ENCODE data around the gene GINS3. TPM values are rescaled to one million over a fixed set of nuclear protein-coding genes. Genes with fewer than 3 reads are reported as not detected.

Gene GINS3
- total and polyA plus RNA-seq, 2 experiments from 2014 or later = 2.1 to 3.0 TPM

- Histone ChIP-seq H2AFZ (no peak overlapping the region), H3K9me2 (replicated peaks; ENCODE audit: insufficient read depth) (no peaks in the 10 kb centered on the region), H3K27ac (no peak overlapping the region), H3K27me3 (peaks cover 9% of the 10 kb centered on the region), H3K36me3 (replicated peaks; ENCODE audit: insufficient read depth, low read depth) (no peaks in the 10 kb centered on the region), H3K9me3 (ENCODE audit: low read depth) (no peaks in the 10 kb centered on the region), H4K20me1 (ENCODE audit: insufficient read depth, poor library complexity, severe bottlenecking) (no peaks in the 10 kb centered on the region), H3K4me2 (no peak overlapping the region), H3K79me2 (no peaks in the 10 kb centered on the region), H3K4me3 (no peak overlapping the region), H3K4me1 (ENCODE audit: insufficient read depth) (no peaks in the 10 kb centered on the region)
- no peak for TF ChIP-seq CTCF (IDR thresholded peaks at IDR 0.05; ENCODE audit: poor library complexity)
- TF ChIP-seq EZH2 (IDR thresholded peaks at IDR 0.05; ENCODE audit: borderline replicate concordance) = no peak
- TF ChIP-seq EZH2phosphoT487 (IDR thresholded peaks at IDR 0.05; ENCODE audit: low read depth, severe bottlenecking, unreplicated experiment) = no peak
- DNase-seq (ENCODE audit: low spot score) = no peak
- WGBS (ENCODE audit: low lambda C conversion rate, missing lambda C conversion rate) = 95% methylated on average over 6 of the region's 6 CpGs
These were observed 38.4 kb downstream of the GINS3 start for GRCh38 chr16:58430718-58431117.

- H2AFZ ChIP-seq = no peak overlapping the region
- H3K9me3 ChIP-seq (ENCODE audit: low read depth) = no peaks in the 10 kb centered on the region
- H4K20me1 ChIP-seq (ENCODE audit: insufficient read depth, poor library complexity, severe bottlenecking) = no peaks in the 10 kb centered on the region
- TF ChIP-seq EZH2phosphoT487 (IDR thresholded peaks at IDR 0.05; ENCODE audit: low read depth, severe bottlenecking, unreplicated experiment) = no peak
- no peak for TF ChIP-seq CTCF (IDR thresholded peaks at IDR 0.05; ENCODE audit: poor library complexity)
- TF ChIP-seq EZH2 (IDR thresholded peaks at IDR 0.05; ENCODE audit: borderline replicate concordance) = no peak
- WGBS (ENCODE audit: low lambda C conversion rate, missing lambda C conversion rate) = 50% methylated on average over 4 of the region's 4 CpGs
- no peak overlapping the region for H3K27ac ChIP-seq
- H3K9me2 ChIP-seq (replicated peaks; ENCODE audit: insufficient read depth) = no peaks in the 10 kb centered on the region
- H3K4me2 ChIP-seq = no peak overlapping the region
- peaks cover 5% of the 10 kb centered on the region for H3K27me3 ChIP-seq
- no peaks in the 10 kb centered on the region for H3K4me1 ChIP-seq (ENCODE audit: insufficient read depth)
- H3K36me3 ChIP-seq (replicated peaks; ENCODE audit: insufficient read depth, low read depth) = no peaks in the 10 kb centered on the region
- no peaks in the 10 kb centered on the region for H3K79me2 ChIP-seq
- H3K4me3 ChIP-seq = no peak overlapping the region
- no peak for DNase-seq (ENCODE audit: low spot score)
These were observed 41.3 kb downstream of the GINS3 start for GRCh38 chr16:58433569-58433951.

- Histone ChIP-seq H3K27me3 (no peaks in the 10 kb centered on the region), H3K36me3 (replicated peaks; ENCODE audit: insufficient read depth, low read depth) (no peaks in the 10 kb centered on the region), H3K9me3 (ENCODE audit: low read depth) (no peaks in the 10 kb centered on the region), H4K20me1 (ENCODE audit: insufficient read depth, poor library complexity, severe bottlenecking) (no peaks in the 10 kb centered on the region), H2AFZ (no peak overlapping the region), H3K4me3 (no peak overlapping the region), H3K4me2 (no peak overlapping the region), H3K4me1 (ENCODE audit: insufficient read depth) (no peaks in the 10 kb centered on the region), H3K9me2 (replicated peaks; ENCODE audit: insufficient read depth) (no peaks in the 10 kb centered on the region), H3K79me2 (no peaks in the 10 kb centered on the region), H3K27ac (no peak overlapping the region)
- 88% methylated on average over 2 of the region's 2 CpGs for WGBS (ENCODE audit: low lambda C conversion rate, missing lambda C conversion rate)
- no peak for DNase-seq (ENCODE audit: low spot score)
- TF ChIP-seq EZH2phosphoT487 (IDR thresholded peaks at IDR 0.05; ENCODE audit: low read depth, severe bottlenecking, unreplicated experiment) = no peak
- TF ChIP-seq CTCF (IDR thresholded peaks at IDR 0.05; ENCODE audit: poor library complexity) = no peak
- TF ChIP-seq EZH2 (IDR thresholded peaks at IDR 0.05; ENCODE audit: borderline replicate concordance) = no peak
These were observed 43.5 kb downstream of the GINS3 start for GRCh38 chr16:58435779-58436178.

GRCh38 chr16:58440131-58440530 is 47.9 kb downstream of the GINS3 start:
- no peaks in the 10 kb centered on the region for H4K20me1 ChIP-seq (ENCODE audit: insufficient read depth, poor library complexity, severe bottlenecking)
- H2AFZ ChIP-seq = no peak overlapping the region
- no peak overlapping the region for H3K4me2 ChIP-seq
- no peak for DNase-seq (ENCODE audit: low spot score)
- H3K4me3 ChIP-seq = no peak overlapping the region
- no peaks in the 10 kb centered on the region for H3K79me2 ChIP-seq
- TF ChIP-seq EZH2phosphoT487 (IDR thresholded peaks at IDR 0.05; ENCODE audit: low read depth, severe bottlenecking, unreplicated experiment) (no peak), CTCF (IDR thresholded peaks at IDR 0.05; ENCODE audit: poor library complexity) (no peak), EZH2 (IDR thresholded peaks at IDR 0.05; ENCODE audit: borderline replicate concordance) (no peak)
- no peaks in the 10 kb centered on the region for H3K9me2 ChIP-seq (replicated peaks; ENCODE audit: insufficient read depth)
- WGBS (ENCODE audit: low lambda C conversion rate, missing lambda C conversion rate) = 94% methylated on average over 3 of the region's 3 CpGs
- no peak overlapping the region for H3K27ac ChIP-seq
- H3K4me1 ChIP-seq (ENCODE audit: insufficient read depth) = no peaks in the 10 kb centered on the region
- H3K27me3 ChIP-seq = peaks cover 2% of the 10 kb centered on the region
- H3K36me3 ChIP-seq (replicated peaks; ENCODE audit: insufficient read depth, low read depth) = no peaks in the 10 kb centered on the region
- H3K9me3 ChIP-seq (ENCODE audit: low read depth) = no peaks in the 10 kb centered on the region
